RWPE2 (cell line): ENCODE data around the gene MSH3.
A peak's percentile ranks its signal among the peaks of the same experiment; 100 is the strongest.
"Not testable (repeated sequence)": the region's sequence is repeated elsewhere in the genome, so short reads cannot be mapped to it uniquely, and the experiment has no call there.

ENCODE experiments used
- ATAC-seq: fragments of 200-7000 bp; cut with Tn5 transposase; 3 replicates; pipeline ENCODE4 v1.9.1; 2021; ENCODE audit warnings: low read depth
- DNase-seq: peaks from one replicate; pipeline ENCODE4 v3.0.0-alpha.2; 2020; ENCODE audit warnings: low spot score
- H3K27ac ChIP-seq: fragments of 450-650 bp; 2 replicates; pipeline ENCODE4 v1.5.1; 2017; ENCODE audit warnings: mild to moderate bottlenecking; ENCODE audit not compliant: poor library complexity, severe bottlenecking
- H3K27me3 ChIP-seq: fragments of 250-450 bp; sonication (Bioruptor Pico); 2 replicates; pipeline ENCODE4 v1.5.1; 2021; ENCODE audit warnings: mild to moderate bottlenecking, moderate library complexity; ENCODE audit not compliant: insufficient read depth, poor library complexity, severe bottlenecking
- H3K36me3 ChIP-seq: fragments of 250-450 bp; sonication (Bioruptor Pico); 2 replicates; pipeline ENCODE4 v1.5.1; 2020; ENCODE audit warnings: low read depth, mild to moderate bottlenecking, moderate library complexity
- H3K4me1 ChIP-seq: fragments of 250-450 bp; sonication (Bioruptor Pico); 2 replicates; pipeline ENCODE4 v1.5.1; 2021; ENCODE audit warnings: mild to moderate bottlenecking, moderate library complexity; ENCODE audit not compliant: insufficient read depth, poor library complexity, severe bottlenecking
- H3K4me3 ChIP-seq: fragments of 250-450 bp; sonication (Bioruptor Pico); 2 replicates; pipeline ENCODE4 v1.5.1; 2021; ENCODE audit warnings: mild to moderate bottlenecking, moderate library complexity; ENCODE audit not compliant: severe bottlenecking
- H3K9me3 ChIP-seq: fragments of 250-450 bp; sonication (Bioruptor Pico); 2 replicates; pipeline ENCODE4 v1.5.1; 2021; ENCODE audit warnings: mild to moderate bottlenecking, moderate library complexity; ENCODE audit not compliant: severe bottlenecking
- TF ChIP-seq, protein P1 (sequence below): fragments of 450-650 bp; IDR thresholded peaks from one replicate; pipeline ENCODE4 v1.5.1; 2017; ENCODE audit warnings: mild to moderate bottlenecking, moderate library complexity; ENCODE audit not compliant: poor library complexity, severe bottlenecking

The MSH3 gene

DNA sequence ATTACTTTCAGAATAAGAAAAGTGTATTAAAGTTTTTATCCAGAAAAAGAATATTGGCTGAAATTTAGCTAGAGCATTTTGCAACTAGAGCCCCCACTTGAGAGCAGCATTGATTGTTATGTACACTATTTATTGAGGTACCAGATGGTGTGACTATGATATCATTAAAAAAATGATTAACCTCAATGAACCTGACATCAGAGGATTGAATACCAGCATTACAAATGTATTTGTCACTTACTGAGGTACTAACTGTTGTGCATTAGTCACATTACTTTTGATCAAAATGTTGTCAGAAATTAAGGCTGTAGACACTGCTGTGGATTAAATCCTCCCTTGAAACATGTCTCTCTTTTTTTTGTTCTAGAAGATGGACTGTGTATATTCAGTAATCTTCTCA lies 128.2 kb downstream of the MSH3 start:
- H3K4me1 ChIP-seq, result peaks cover 9% of the 10 kb centered on the region
- no peak for ATAC-seq
- TF ChIP-seq, protein P1, sequence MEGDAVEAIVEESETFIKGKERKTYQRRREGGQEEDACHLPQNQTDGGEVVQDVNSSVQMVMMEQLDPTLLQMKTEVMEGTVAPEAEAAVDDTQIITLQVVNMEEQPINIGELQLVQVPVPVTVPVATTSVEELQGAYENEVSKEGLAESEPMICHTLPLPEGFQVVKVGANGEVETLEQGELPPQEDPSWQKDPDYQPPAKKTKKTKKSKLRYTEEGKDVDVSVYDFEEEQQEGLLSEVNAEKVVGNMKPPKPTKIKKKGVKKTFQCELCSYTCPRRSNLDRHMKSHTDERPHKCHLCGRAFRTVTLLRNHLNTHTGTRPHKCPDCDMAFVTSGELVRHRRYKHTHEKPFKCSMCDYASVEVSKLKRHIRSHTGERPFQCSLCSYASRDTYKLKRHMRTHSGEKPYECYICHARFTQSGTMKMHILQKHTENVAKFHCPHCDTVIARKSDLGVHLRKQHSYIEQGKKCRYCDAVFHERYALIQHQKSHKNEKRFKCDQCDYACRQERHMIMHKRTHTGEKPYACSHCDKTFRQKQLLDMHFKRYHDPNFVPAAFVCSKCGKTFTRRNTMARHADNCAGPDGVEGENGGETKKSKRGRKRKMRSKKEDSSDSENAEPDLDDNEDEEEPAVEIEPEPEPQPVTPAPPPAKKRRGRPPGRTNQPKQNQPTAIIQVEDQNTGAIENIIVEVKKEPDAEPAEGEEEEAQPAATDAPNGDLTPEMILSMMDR, result no peak
- H3K9me3 ChIP-seq, result no peaks in the 10 kb centered on the region
- no peak overlapping the region for H3K27ac ChIP-seq
- H3K36me3 ChIP-seq, result peaks cover 21% of the 10 kb centered on the region
- H3K4me3 ChIP-seq, result no peak overlapping the region
- H3K27me3 ChIP-seq, result no peaks in the 10 kb centered on the region
- no peak for DNase-seq

DNA sequence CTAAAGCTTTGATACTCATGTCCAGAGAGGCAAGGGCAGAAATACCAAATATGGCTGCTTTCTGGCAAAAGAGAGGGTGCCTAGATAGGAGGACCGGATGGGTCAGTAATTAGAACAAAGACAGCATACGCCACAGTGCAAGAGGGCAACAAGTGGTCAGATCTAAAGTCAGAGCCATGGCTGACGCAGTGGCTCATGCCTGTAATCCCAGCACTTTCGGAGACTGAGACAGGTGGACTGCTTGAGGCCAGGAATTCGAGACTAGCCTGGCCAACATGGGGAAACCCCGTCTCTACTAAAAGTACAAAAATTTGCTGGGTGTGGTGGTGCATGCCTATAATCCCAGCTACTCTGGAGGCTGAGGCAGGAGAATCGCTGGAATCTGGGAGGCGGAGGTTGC lies 129.3 kb downstream of the MSH3 start:
- not testable (repeated sequence) for H3K27me3 ChIP-seq, H3K27ac ChIP-seq, DNase-seq, H3K9me3 ChIP-seq, H3K4me3 ChIP-seq, H3K4me1 ChIP-seq, ATAC-seq
- peaks cover 23% of the 10 kb centered on the region for H3K36me3 ChIP-seq

DNA sequence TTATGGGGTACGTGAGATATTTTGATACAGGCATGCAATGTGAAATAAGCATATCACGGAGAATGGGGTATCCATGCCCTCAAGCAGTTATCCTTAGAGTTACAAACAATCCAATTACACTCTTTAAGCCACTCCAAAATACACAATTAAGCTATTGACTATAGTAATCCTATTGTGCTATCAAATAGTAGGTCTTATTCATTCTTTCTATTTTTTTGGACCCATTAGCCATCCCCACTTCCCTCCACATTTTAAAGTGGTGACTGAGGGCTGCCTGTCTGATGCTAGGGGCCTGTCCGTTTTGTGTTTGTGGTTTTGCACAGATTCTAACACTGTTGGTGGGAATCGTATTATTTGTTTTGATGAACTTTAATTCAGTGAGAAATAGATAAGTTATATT lies 130.0 kb downstream of the MSH3 start:
- TF ChIP-seq, protein P1, result no peak
- DNase-seq, result no peak

DNA sequence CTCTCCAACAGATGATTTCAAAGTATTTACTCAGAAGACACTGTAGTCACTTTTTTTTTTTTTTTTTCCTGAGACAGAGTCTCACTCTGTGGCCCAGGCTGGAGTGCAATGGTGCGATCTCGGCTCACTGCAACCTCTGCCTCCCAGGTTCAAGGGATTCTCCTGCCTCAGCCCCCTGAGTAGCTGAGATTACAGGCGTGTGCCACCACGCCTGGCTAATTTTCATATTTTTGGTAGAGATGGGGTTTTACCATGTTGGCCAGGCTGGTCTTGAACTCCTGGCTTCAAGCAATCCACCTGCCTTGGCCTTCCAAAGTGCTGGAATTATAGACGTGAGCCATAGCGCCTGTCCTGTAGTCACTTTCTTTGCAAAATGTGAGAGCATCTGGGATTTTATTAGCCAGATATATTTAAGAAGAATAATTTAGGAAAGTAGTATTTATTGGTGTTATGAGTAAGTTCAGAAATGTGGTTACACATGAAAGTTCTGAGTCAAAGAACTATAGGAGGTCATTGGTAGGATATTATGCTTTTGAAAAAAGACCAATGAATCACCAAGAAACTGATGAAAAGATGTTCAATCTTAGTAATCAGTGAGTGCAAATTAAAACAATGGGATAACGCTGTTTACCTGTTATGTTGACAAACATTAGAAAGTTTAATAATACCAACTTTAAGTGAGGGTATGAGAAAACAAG lies 135.0 kb downstream of the MSH3 start:
- H3K4me3 ChIP-seq, H3K27ac ChIP-seq, H3K27me3 ChIP-seq, H3K4me1 ChIP-seq, H3K9me3 ChIP-seq, ATAC-seq, DNase-seq: not testable (repeated sequence)
- H3K36me3 ChIP-seq, result peaks cover 33% of the 10 kb centered on the region

More for the DNA sequence above, 130.0 kb downstream of the MSH3 start:
- Histone ChIP-seq H3K4me3 (no peak overlapping the region), H3K36me3 (peaks cover 23% of the 10 kb centered on the region), H3K9me3 (no peaks in the 10 kb centered on the region), H3K27ac (no peak overlapping the region), H3K4me1 (peaks cover 9% of the 10 kb centered on the region), H3K27me3 (no peaks in the 10 kb centered on the region)
- no peak for ATAC-seq

DNA sequence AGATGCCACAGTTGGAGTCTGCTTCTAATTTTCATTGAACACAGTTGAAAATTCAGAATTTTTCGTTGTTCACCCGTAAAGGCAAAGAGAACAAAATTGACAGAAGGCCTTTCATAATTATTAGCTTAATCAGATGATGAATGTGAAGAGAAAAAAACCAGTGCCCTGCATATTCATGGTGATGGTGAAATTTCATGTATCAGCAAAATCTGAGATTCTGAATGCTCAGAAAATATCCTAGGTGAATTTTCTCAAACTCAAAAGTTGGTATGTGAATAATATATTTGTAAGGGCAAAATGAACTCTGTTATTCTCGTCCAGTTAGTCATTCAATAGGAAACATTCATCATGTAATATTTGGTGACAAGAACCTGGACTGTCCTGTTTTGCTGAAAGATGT lies 136.2 kb downstream of the MSH3 start:
- Histone ChIP-seq H3K9me3 (no peaks in the 10 kb centered on the region), H3K27ac (no peak overlapping the region), H3K36me3 (peaks cover 33% of the 10 kb centered on the region), H3K4me3 (no peak overlapping the region), H3K4me1 (no peaks in the 10 kb centered on the region), H3K27me3 (no peaks in the 10 kb centered on the region)
- TF ChIP-seq, protein P1, result no peak
- no peak for ATAC-seq
- no peak for DNase-seq

DNA sequence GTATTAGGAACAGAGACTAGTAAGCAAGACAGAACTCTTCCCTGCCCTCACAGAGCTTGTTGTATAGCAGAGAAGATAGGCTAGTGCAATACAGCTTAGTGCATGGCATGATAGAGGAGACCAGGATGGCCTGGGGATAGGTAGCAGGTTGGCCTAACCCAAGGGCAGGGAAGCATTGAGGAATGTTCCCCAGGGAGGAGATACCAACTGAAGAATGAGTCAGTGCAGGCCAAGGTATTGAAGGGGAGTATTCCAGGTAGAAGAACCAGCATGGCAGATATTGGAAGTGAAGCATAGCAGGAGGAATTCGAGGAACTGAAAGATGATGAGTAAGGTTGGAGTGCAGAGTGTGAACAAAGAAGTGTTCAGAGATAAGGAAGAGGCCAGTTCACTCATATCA lies 138.9 kb downstream of the MSH3 start:
- DNase-seq (no peak), ATAC-seq (peak; percentile 69)
- H3K36me3 ChIP-seq, result peaks cover 20% of the 10 kb centered on the region
- no peak overlapping the region for H3K27ac ChIP-seq
- H3K4me3 ChIP-seq, result no peak overlapping the region
- no peaks in the 10 kb centered on the region for H3K4me1 ChIP-seq
- no peaks in the 10 kb centered on the region for H3K27me3 ChIP-seq
- H3K9me3 ChIP-seq, result no peaks in the 10 kb centered on the region
- TF ChIP-seq, protein P1, result no peak
